ENCODE measurements around the gene CXCR4.

DNA sequence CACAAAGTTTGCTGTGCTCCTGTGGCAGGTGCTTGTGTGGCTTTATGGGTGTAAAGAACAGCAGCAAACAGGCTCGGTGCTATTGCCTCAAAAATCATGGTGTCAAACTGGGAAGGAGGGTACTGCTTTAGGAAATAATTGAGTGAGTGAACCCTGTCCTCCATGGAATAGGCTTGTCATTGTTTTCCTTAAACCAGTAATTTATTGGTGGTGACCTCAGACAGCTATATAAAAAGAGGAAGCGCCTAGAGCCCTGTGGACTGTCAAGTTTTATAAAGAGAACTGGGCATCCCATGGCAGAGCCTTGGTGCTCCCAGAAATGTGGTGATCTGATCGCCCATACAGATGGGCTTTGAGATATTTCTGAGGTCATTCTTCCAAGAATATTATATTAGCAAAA lies 4.7 kb upstream of the CXCR4 start:
- TF ChIP-seq, protein P1, sequence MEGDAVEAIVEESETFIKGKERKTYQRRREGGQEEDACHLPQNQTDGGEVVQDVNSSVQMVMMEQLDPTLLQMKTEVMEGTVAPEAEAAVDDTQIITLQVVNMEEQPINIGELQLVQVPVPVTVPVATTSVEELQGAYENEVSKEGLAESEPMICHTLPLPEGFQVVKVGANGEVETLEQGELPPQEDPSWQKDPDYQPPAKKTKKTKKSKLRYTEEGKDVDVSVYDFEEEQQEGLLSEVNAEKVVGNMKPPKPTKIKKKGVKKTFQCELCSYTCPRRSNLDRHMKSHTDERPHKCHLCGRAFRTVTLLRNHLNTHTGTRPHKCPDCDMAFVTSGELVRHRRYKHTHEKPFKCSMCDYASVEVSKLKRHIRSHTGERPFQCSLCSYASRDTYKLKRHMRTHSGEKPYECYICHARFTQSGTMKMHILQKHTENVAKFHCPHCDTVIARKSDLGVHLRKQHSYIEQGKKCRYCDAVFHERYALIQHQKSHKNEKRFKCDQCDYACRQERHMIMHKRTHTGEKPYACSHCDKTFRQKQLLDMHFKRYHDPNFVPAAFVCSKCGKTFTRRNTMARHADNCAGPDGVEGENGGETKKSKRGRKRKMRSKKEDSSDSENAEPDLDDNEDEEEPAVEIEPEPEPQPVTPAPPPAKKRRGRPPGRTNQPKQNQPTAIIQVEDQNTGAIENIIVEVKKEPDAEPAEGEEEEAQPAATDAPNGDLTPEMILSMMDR (conservative IDR thresholded peaks at IDR 0.05) = no peak
- no peak for TF ChIP-seq EZH2 (IDR thresholded peaks at IDR 0.05; ENCODE audit: low read depth)

All from PC-9 (cell line).